Osteoblast (primary cell): ENCODE results near the gene ADGRV1. TPM values are rescaled to one million over a fixed set of nuclear protein-coding genes. Genes with fewer than 3 reads are reported as not detected.
"Not testable (repeated sequence)": the region's sequence is repeated elsewhere in the genome, so short reads cannot be mapped to it uniquely, and the experiment has no call there.

Experiments used
- DNase-seq: peaks from one replicate; pipeline ENCODE4 v3.0.0; 2011; ENCODE audit warnings: low spot score, mixed read lengths; ENCODE audit not compliant: insufficient read length; ENCODE audit errors: missing footprints
- H2AFZ ChIP-seq: 2 replicates; pipeline ENCODE4 v1.6.0; 2011; ENCODE audit warnings: mild to moderate bottlenecking, low read length
- H3K27ac ChIP-seq: 2 replicates; pipeline ENCODE4 v1.5.1; 2011; ENCODE audit warnings: mild to moderate bottlenecking, low read depth, low read length, moderate library complexity
- H3K27me3 ChIP-seq: 2 replicates; pipeline ENCODE4 v1.6.0; 2012; ENCODE audit warnings: mild to moderate bottlenecking, control low read depth, inconsistent platforms, low read length, moderate library complexity; ENCODE audit not compliant: insufficient read depth
- H3K36me3 ChIP-seq: 2 replicates; pipeline ENCODE4 v1.5.1; 2011; ENCODE audit warnings: mild to moderate bottlenecking, low read length, control low read depth, moderate library complexity; ENCODE audit not compliant: insufficient read depth
- H3K4me1 ChIP-seq: 2 replicates; pipeline ENCODE4 v1.5.1; 2011; ENCODE audit warnings: mild to moderate bottlenecking, low read length, control low read depth, moderate library complexity; ENCODE audit not compliant: insufficient read depth
- H3K4me2 ChIP-seq: 2 replicates; pipeline ENCODE4 v1.6.0; 2011; ENCODE audit warnings: mild to moderate bottlenecking, low read length; ENCODE audit not compliant: insufficient read depth
- H3K4me3 ChIP-seq: fragments of 200-600 bp; sonication (generic); 3 replicates; pipeline ENCODE4 v1.5.1; 2012; ENCODE audit warnings: mild to moderate bottlenecking, low read length, inconsistent platforms; ENCODE audit not compliant: insufficient read depth
- H3K79me2 ChIP-seq: 2 replicates; pipeline ENCODE4 v1.6.0; 2012; ENCODE audit warnings: mild to moderate bottlenecking, low read length, control low read depth, inconsistent platforms; ENCODE audit not compliant: insufficient read depth
- H3K9me3 ChIP-seq: 2 replicates; pipeline ENCODE4 v1.5.1; 2011; ENCODE audit warnings: low read depth, low read length, control low read depth
- H4K20me1 ChIP-seq: 2 replicates; pipeline ENCODE4 v1.6.0; 2012; ENCODE audit warnings: mild to moderate bottlenecking, low read length, control low read depth; ENCODE audit not compliant: insufficient read depth
- total RNA-seq: library from RNA; depleted of rRNA; stranded (reverse); fragments of >200 nt; gene quantifications from 2 replicates; pipeline ENCODE4 v1.2.3, GENCODE V29; 2012
- TF ChIP-seq, protein P1 (sequence below): IDR thresholded peaks from 2 replicates; pipeline ENCODE4 v1.5.1; 2011; ENCODE audit warnings: mild to moderate bottlenecking, low read depth, low read length, moderate library complexity; ENCODE audit errors: extremely low read depth

Gene ADGRV1
- total RNA-seq, 1 donor, result under 0.01 TPM

DNA sequence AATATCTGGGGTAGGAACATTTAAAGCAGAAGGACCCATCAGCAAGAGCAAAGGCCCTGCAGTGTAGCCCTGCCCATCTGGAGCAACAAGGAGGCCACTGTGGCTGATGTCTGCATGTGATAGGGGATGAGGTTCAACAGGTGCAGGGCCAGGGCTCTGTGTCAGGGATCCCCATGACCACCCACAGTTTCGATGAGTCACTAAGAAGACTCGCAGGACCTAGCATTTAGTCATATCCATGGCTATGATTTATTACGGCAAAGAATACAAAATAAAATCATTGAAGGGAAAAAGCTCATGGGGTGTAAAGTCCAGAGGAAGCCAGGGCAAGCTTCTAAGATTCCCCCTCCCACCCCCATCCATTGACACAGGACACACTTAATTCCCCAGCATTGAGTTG, 188.6 kb downstream of the ADGRV1 start:
- H3K79me2 ChIP-seq, result no peaks in the 10 kb centered on the region
- no peaks in the 10 kb centered on the region for H3K27me3 ChIP-seq
- H3K36me3 ChIP-seq, result no peaks in the 10 kb centered on the region
- TF ChIP-seq, protein P1, sequence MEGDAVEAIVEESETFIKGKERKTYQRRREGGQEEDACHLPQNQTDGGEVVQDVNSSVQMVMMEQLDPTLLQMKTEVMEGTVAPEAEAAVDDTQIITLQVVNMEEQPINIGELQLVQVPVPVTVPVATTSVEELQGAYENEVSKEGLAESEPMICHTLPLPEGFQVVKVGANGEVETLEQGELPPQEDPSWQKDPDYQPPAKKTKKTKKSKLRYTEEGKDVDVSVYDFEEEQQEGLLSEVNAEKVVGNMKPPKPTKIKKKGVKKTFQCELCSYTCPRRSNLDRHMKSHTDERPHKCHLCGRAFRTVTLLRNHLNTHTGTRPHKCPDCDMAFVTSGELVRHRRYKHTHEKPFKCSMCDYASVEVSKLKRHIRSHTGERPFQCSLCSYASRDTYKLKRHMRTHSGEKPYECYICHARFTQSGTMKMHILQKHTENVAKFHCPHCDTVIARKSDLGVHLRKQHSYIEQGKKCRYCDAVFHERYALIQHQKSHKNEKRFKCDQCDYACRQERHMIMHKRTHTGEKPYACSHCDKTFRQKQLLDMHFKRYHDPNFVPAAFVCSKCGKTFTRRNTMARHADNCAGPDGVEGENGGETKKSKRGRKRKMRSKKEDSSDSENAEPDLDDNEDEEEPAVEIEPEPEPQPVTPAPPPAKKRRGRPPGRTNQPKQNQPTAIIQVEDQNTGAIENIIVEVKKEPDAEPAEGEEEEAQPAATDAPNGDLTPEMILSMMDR, result no peak
- no peak overlapping the region for H2AFZ ChIP-seq
- H4K20me1 ChIP-seq, result no peaks in the 10 kb centered on the region
- no peak overlapping the region for H3K4me2 ChIP-seq
- DNase-seq, result no peak
- H3K4me1 ChIP-seq, result no peaks in the 10 kb centered on the region
- H3K4me3 ChIP-seq, result no peak overlapping the region
- H3K9me3 ChIP-seq, result no peaks in the 10 kb centered on the region
- no peak overlapping the region for H3K27ac ChIP-seq

DNA sequence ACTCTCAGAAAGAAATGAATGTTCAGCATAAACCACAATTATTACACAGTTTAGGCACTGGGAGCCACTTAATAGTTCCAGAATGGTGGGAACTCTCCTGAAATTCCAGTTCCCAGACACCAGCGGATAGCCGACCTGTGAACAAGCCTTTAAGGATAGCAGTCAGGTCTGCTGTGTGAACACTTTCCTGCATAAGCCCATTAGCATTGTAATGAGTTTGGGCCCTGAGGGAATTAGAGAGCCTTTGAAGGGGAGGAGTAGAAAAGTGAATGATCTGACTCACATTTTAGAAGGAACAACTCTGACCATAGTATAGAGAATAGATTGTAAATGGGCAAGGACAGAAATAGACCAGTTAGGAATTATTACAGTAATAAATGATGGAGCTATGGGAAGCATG, 189.1 kb downstream of the ADGRV1 start:
- no peak overlapping the region for H3K4me2 ChIP-seq
- TF ChIP-seq, protein P1, result no peak
- H3K79me2 ChIP-seq, result no peaks in the 10 kb centered on the region
- H3K9me3 ChIP-seq, result no peaks in the 10 kb centered on the region
- no peak overlapping the region for H3K27ac ChIP-seq
- H3K4me1 ChIP-seq, result no peaks in the 10 kb centered on the region
- no peaks in the 10 kb centered on the region for H3K36me3 ChIP-seq
- no peak overlapping the region for H2AFZ ChIP-seq
- DNase-seq, result no peak
- H3K4me3 ChIP-seq, result no peak overlapping the region
- H4K20me1 ChIP-seq, result no peaks in the 10 kb centered on the region
- H3K27me3 ChIP-seq, result no peaks in the 10 kb centered on the region

DNA sequence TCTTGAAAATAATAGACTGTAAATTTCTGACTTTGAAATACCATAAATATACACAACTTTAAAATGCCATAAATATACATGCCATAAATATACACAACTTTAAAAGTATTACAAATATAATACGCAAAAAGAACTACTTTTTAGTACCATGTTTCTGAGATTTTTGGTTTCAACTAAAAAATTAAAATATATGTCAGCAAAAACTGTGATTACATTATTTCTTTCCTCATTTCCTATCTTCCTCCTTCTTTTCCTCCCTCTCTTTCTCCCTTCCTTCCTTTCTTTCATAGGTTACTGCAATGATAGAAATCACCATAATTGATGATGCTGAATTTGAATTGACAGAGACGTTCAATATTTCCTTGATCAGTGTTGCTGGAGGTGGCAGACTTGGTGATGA, 200.5 kb downstream of the ADGRV1 start:
- Histone ChIP-seq H3K4me3 (no peak overlapping the region), H3K4me1 (no peaks in the 10 kb centered on the region), H3K27ac (no peak overlapping the region), H3K79me2 (no peaks in the 10 kb centered on the region), H3K9me3 (no peaks in the 10 kb centered on the region), H3K27me3 (no peaks in the 10 kb centered on the region), H3K36me3 (no peaks in the 10 kb centered on the region), H4K20me1 (no peaks in the 10 kb centered on the region), H3K4me2 (no peak overlapping the region), H2AFZ (no peak overlapping the region)
- DNase-seq, result no peak
- TF ChIP-seq, protein P1, result no peak

DNA sequence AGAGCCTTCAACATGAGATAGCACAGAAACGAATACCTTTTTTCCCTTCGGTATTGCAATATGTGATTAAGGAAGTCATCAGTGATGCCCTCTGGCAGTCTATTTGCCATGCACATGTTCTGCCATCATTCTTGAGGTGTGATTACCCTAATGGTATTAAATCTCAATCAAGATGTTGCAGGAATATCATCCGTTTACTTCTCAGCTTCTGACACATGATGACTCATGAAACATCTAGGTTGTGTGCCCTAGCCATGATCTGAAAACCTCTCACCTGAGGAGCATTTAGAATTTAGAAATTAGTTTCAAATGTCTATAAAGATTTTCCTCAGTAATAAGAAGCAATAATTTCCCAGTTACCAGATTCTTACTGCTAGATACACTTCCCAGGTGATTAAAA, 209.1 kb downstream of the ADGRV1 start:
- Histone ChIP-seq H3K4me1 (no peaks in the 10 kb centered on the region), H3K9me3 (no peaks in the 10 kb centered on the region), H3K27ac (no peak overlapping the region), H3K4me3 (no peak overlapping the region), H2AFZ (no peak overlapping the region), H3K27me3 (no peaks in the 10 kb centered on the region), H3K4me2 (no peak overlapping the region), H4K20me1 (no peaks in the 10 kb centered on the region), H3K36me3 (no peaks in the 10 kb centered on the region), H3K79me2 (no peaks in the 10 kb centered on the region)
- TF ChIP-seq, protein P1, result no peak
- no peak for DNase-seq

DNA sequence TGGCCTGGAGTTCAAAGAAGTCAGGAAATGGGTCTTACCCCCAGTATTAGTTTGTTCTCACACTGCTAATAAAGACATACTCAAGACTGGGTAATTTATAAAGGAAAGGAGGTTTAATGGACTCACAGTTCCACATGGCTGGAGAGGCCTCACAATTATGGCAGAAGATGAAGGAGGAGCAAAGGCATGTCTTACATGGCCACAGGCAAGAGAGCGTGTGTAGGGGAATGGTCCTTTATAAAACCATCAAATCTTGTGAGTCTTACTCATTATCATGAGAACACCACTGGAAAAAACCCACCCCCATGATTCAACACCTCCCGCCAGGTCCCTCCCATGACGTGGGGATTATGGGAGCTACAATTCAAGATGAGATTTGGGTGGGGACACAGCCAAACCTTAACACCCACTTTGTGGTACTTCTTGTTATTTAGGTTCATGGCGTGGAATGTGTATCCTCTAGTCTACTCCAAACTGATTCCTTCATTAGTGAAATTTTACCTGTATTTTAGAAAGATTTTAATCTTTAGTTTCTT, 211.5 kb downstream of the ADGRV1 start:
- not testable (repeated sequence) for DNase-seq

More for the DNA sequence above, 211.5 kb downstream of the ADGRV1 start:
- not testable (repeated sequence) for H3K79me2 ChIP-seq, H4K20me1 ChIP-seq, H3K4me3 ChIP-seq, H3K4me1 ChIP-seq, H2AFZ ChIP-seq, H3K27me3 ChIP-seq, H3K36me3 ChIP-seq, H3K4me2 ChIP-seq, H3K9me3 ChIP-seq, H3K27ac ChIP-seq
